Adrenal gland (tissue), 5 donors: ENCODE data around the gene PRELID3B.

ENCODE experiments used
- POLR2A ChIP-seq, 2 donors: fragments of 450-650 bp; IDR thresholded peaks; one replicate each; pipeline ENCODE4 v1.6.1; 2017; ENCODE audit warnings: antibody characterized with exemption in 2 of 2, mild to moderate bottlenecking in 2 of 2, moderate library complexity in 1 of 2
- TF ChIP-seq, protein P1 (sequence below), 6 experiments: fragments of 450-650 bp in 4 of 6; fragments of 200-600 bp in 2 of 6; sonication (generic) in 1 of 6; IDR thresholded peaks; 1 replicate in 5 of 6; 2 replicates in 1 of 6; pipeline versions ENCODE4 v1.5.1 to v1.8.0; 2016 to 2021; ENCODE audit warnings: antibody characterized with exemption in 6 of 6, mild to moderate bottlenecking in 2 of 6, moderate library complexity in 1 of 6
- donor health status: DM: no; HTN: no; CAD: no.

DNA sequence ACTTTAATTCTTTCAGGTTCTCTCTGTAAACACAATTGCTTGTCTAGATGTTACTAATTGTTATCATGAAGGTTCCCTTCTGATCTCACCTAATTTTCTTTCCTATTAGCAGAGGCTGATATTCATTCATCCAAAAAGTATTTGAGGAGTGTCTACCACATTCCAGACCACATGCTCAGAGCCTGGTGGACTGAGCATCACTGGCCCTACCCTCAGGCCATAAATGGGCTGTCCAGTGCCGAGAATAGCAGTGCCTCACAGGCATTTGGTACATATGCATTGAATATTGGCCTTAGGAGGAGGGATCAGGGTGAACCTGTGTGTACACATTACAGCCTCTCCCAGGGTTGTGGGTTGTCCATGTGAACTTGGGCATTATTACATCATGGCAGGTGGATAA is 40.4 kb upstream of the PRELID3B start:
- TF ChIP-seq, protein P1, sequence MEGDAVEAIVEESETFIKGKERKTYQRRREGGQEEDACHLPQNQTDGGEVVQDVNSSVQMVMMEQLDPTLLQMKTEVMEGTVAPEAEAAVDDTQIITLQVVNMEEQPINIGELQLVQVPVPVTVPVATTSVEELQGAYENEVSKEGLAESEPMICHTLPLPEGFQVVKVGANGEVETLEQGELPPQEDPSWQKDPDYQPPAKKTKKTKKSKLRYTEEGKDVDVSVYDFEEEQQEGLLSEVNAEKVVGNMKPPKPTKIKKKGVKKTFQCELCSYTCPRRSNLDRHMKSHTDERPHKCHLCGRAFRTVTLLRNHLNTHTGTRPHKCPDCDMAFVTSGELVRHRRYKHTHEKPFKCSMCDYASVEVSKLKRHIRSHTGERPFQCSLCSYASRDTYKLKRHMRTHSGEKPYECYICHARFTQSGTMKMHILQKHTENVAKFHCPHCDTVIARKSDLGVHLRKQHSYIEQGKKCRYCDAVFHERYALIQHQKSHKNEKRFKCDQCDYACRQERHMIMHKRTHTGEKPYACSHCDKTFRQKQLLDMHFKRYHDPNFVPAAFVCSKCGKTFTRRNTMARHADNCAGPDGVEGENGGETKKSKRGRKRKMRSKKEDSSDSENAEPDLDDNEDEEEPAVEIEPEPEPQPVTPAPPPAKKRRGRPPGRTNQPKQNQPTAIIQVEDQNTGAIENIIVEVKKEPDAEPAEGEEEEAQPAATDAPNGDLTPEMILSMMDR (IDR thresholded peaks at IDR 0.05): no peak
- TF ChIP-seq POLR2A (IDR thresholded peaks at IDR 0.05): no peak
